NCI-H748 treated with DMSO at 0.1 percent for 48 hours (cell line): ENCODE data around the gene AMACR.

Experiments
- DNase-seq: peaks from one replicate; lab custom pipeline; 2025; lab: John Stamatoyannopoulos, UW

The AMACR gene

GRCh38 chr5:34007621-34008600 is at the start of gene AMACR:
TSS of gene AMACR (minus strand) at chr5:34008050. CDS start at chr5:34008019, 31 bp downstream.
- peak; percentile 99 for DNase-seq

- DNase-seq = no peak
Observed at GRCh38 chr5:34057569-34057968, 49.7 kb upstream of the AMACR start.

GRCh38 chr5:34057118-34057517 is 49.3 kb upstream of the AMACR start:
- no peak for DNase-seq

GRCh38 chr5:34055667-34056066 is 47.8 kb upstream of the AMACR start:
- no peak for DNase-seq

GRCh38 chr5:34054400-34054729 is 46.5 kb upstream of the AMACR start:
- DNase-seq = no peak

GRCh38 chr5:34053571-34054399 is 45.9 kb upstream of the AMACR start:
- DNase-seq = no peak

GRCh38 chr5:34053133-34053532 is 45.3 kb upstream of the AMACR start:
- no peak for DNase-seq

GRCh38 chr5:34051374-34051980 is 43.6 kb upstream of the AMACR start:
- DNase-seq = no peak

GRCh38 chr5:34047774-34048572 is 40.1 kb upstream of the AMACR start:
- no peak for DNase-seq

- no peak for DNase-seq
Observed at GRCh38 chr5:34047143-34047542, 39.3 kb upstream of the AMACR start.

GRCh38 chr5:34045996-34046395 is 38.1 kb upstream of the AMACR start:
- no peak for DNase-seq

GRCh38 chr5:34045023-34045422 is 37.2 kb upstream of the AMACR start:
- DNase-seq = no peak

- no peak for DNase-seq
Observed at GRCh38 chr5:34043099-34043876, 35.4 kb upstream of the AMACR start, which contains the start of gene C1QTNF3. TSS of gene C1QTNF3 (minus strand) at chr5:34043213. CDS start at chr5:34043125, 88 bp downstream.

- no peak for DNase-seq
Observed at GRCh38 chr5:34042321-34042720, 34.5 kb upstream of the AMACR start.

GRCh38 chr5:34041247-34041972 is 33.6 kb upstream of the AMACR start:
- no peak for DNase-seq

GRCh38 chr5:34040472-34040871 is 32.6 kb upstream of the AMACR start:
- no peak for DNase-seq

- no peak for DNase-seq
Observed at GRCh38 chr5:34039398-34040157, 31.7 kb upstream of the AMACR start.

- DNase-seq = no peak
Observed at GRCh38 chr5:34038838-34039237, 31.0 kb upstream of the AMACR start.

GRCh38 chr5:34038390-34038789 is 30.5 kb upstream of the AMACR start:
- no peak for DNase-seq
